GM10266 (cell line): ENCODE measurements around the gene PSENEN.

Experiments
- DNase-seq: peaks from one replicate; pipeline ENCODE4 v3.0.0; 2012; ENCODE audit errors: extremely low spot score
- CTCF ChIP-seq: IDR thresholded peaks from 2 replicates; pipeline ENCODE4 v1.5.1; 2012; ENCODE audit warnings: mild to moderate bottlenecking, low read depth; ENCODE audit not compliant: control insufficient read depth, insufficient read depth; ENCODE audit errors: missing control alignments

Gene PSENEN

GRCh38 chr19:35785339-35785627 is 39.8 kb downstream of the PSENEN start:
- no peak for DNase-seq
- no peak for TF ChIP-seq CTCF

- DNase-seq: no peak
- no peak for TF ChIP-seq CTCF
Observed at GRCh38 chr19:35786299-35787160, 41.1 kb downstream of the PSENEN start.

- no peak for TF ChIP-seq CTCF
- DNase-seq: no peak
Observed at GRCh38 chr19:35787227-35787799, 41.9 kb downstream of the PSENEN start.

GRCh38 chr19:35788205-35788960 is 42.9 kb downstream of the PSENEN start:
- DNase-seq: no peak
- no peak for TF ChIP-seq CTCF

- TF ChIP-seq CTCF: no peak
- no peak for DNase-seq
Observed at GRCh38 chr19:35789195-35789977, 43.9 kb downstream of the PSENEN start.

- DNase-seq: no peak
- no peak for TF ChIP-seq CTCF
Observed at GRCh38 chr19:35789978-35790944, 44.8 kb downstream of the PSENEN start.
